ENCODE results near the gene PLCXD1.

The PLCXD1 gene

GRCh38 chrX:345020-345925 lies 64.1 kb downstream of the PLCXD1 start:
- DNase-seq (ENCODE audit: low read depth): no peak
- no peak overlapping the region for H3K4me3 ChIP-seq (ENCODE audit: low read length)
- TF ChIP-seq CTCF (IDR thresholded peaks at IDR 0.05; ENCODE audit: insufficient read depth, low read depth, low read length, missing control alignments): no peak

DNA sequence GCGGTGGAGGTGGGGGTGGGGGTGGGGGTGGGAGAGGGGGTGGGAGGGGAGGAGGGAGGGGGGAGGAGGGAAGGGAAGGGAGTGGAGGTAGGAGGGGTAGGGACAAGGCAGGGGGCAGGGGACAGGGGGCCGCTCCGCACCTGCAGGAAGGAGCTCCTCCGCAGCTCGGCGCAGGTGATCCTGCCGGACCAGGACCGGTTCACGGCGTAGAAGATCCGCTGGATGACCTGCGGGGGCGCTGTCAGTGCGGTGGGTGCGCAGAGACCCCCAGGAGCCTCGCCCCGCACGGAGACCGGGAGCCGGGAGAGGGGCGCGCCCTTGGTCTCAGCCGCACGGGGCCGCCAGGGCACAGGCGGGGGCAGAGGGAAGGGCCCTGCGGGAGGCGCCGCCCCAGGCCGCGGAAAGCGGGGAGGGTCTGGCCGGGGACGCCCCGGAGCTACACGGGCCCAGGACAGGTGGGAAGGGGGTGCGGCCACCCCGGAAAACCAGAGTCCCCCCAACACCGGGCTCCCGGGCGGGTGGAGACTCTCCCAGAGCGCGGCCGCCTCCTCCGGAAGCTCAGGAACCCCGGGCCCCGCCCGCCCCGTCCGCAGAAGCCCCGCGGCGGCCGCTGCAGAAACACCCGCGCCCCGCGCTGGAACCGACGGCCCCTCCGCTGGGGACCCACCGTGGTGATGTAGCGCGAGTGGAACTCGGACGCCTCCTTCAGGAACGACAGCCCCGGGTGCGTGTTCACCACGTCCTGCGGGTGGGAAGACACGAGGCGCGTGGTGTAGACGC lies 65.0 kb downstream of the PLCXD1 start:
- H3K4me3 ChIP-seq (ENCODE audit: low read length): no peak overlapping the region
- TF ChIP-seq CTCF (IDR thresholded peaks at IDR 0.05; ENCODE audit: insufficient read depth, low read depth, low read length, missing control alignments): no peak
- DNase-seq (ENCODE audit: low read depth): no peak

- TF ChIP-seq CTCF (IDR thresholded peaks at IDR 0.05; ENCODE audit: insufficient read depth, low read depth, low read length, missing control alignments): no peak
- no peak for DNase-seq (ENCODE audit: low read depth)
- H3K4me3 ChIP-seq (ENCODE audit: low read length): no peak overlapping the region
Observed at GRCh38 chrX:347351-348117, 66.4 kb downstream of the PLCXD1 start.

GRCh38 chrX:348461-349117 lies 67.4 kb downstream of the PLCXD1 start:
- H3K4me3 ChIP-seq (ENCODE audit: low read length): no peak overlapping the region
- no peak for DNase-seq (ENCODE audit: low read depth)
- no peak for TF ChIP-seq CTCF (IDR thresholded peaks at IDR 0.05; ENCODE audit: insufficient read depth, low read depth, low read length, missing control alignments)

DNA sequence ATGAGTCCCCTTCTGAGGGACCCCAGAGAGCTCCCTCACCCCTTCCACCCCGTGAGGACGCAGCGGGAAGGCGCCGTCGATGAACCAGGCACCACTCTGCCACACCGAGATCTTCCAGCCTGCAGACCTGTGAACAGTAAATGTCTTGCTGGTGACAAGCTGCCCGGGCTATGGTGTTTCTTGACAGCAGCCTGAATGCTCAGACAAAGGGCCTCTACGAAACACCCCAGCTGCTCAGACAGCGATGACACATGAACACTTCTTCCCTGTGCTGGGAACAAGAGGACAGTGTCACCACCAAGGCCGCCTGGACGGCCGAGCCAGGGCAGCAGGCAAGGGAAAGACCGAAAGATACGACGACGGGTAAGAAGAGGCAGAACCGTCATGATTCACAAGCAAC lies 68.0 kb downstream of the PLCXD1 start:
- TF ChIP-seq CTCF (IDR thresholded peaks at IDR 0.05; ENCODE audit: insufficient read depth, low read depth, low read length, missing control alignments): no peak
- H3K4me3 ChIP-seq (ENCODE audit: low read length): no peak overlapping the region
- DNase-seq (ENCODE audit: low read depth): no peak

DNA sequence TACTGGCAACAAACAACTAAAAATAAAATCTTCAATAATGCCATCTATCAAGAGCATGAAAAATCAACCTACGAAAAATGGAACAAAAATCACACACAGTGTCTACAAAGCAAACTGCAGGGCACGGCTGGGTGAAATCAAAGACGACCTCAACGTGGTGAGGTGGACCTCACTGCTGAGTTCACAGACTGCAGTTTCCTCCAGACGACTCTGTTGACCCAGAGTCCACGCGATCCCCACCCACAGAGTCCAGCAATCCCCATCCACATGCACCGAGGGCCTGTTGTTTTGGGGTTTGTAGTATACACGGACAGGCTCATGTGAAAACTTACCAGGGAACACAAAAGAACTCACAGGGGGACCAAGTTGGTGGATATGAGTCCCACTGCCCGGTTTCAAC lies 68.5 kb downstream of the PLCXD1 start:
- TF ChIP-seq CTCF (IDR thresholded peaks at IDR 0.05; ENCODE audit: insufficient read depth, low read depth, low read length, missing control alignments): no peak
- no peak overlapping the region for H3K4me3 ChIP-seq (ENCODE audit: low read length)
- no peak for DNase-seq (ENCODE audit: low read depth)

All from epithelial cell of esophagus (primary cell).